SH-SY5Y (cell line): Measurements from ENCODE around the gene TCF12.

Source experiments
- GATA2 ChIP-seq: IDR thresholded peaks from 2 replicates; pipeline ENCODE4 v1.6.1; 2011; ENCODE audit warnings: mild to moderate bottlenecking, low read depth, low read length
- GATA3 ChIP-seq: IDR thresholded peaks from 2 replicates; pipeline ENCODE4 v1.6.1; 2011; ENCODE audit warnings: low read depth, mild to moderate bottlenecking, low read length, moderate library complexity

DNA sequence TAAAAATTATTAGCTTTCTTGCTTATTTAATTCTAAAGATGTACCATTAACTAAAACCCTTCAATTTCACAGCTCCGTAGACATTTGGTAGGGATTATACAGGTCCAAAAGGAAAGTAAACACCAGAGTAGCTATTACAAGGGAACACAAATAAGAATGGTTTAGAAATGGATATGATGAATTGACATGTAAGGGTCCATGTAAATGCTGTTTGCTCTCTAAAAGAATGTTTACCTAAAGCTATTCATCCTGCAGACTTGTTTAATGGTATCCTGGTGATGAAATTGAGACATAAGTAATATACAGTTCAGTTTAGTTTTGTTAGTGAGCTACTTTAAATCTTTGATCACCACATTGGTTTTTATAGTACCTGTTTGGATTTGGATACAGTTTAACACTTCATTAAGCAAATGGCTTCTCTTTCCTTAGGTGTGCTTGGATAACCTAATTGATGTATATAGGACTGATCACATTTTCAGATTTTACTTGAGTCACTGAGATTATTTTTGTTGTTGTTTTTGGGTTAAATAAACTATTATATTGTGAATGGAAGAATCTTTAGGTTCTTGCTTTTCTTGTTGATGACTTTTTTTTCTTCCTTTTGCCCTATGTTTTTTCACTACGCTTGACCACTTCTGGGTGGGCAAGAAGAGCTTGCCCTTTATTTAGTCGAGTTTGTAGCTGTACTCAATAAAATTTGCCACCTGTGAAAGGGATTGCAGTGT is 115.4 kb downstream of the TCF12 start:
- no peak for TF ChIP-seq GATA3
- TF ChIP-seq GATA2, result no peak
